Measurements from ENCODE around the gene TWF2. TPM values are rescaled to one million over a fixed set of nuclear protein-coding genes. Genes with fewer than 3 reads are reported as not detected.

The TWF2 gene
- total RNA-seq, 1 experiment from 2014 or later, result 136 TPM

DNA sequence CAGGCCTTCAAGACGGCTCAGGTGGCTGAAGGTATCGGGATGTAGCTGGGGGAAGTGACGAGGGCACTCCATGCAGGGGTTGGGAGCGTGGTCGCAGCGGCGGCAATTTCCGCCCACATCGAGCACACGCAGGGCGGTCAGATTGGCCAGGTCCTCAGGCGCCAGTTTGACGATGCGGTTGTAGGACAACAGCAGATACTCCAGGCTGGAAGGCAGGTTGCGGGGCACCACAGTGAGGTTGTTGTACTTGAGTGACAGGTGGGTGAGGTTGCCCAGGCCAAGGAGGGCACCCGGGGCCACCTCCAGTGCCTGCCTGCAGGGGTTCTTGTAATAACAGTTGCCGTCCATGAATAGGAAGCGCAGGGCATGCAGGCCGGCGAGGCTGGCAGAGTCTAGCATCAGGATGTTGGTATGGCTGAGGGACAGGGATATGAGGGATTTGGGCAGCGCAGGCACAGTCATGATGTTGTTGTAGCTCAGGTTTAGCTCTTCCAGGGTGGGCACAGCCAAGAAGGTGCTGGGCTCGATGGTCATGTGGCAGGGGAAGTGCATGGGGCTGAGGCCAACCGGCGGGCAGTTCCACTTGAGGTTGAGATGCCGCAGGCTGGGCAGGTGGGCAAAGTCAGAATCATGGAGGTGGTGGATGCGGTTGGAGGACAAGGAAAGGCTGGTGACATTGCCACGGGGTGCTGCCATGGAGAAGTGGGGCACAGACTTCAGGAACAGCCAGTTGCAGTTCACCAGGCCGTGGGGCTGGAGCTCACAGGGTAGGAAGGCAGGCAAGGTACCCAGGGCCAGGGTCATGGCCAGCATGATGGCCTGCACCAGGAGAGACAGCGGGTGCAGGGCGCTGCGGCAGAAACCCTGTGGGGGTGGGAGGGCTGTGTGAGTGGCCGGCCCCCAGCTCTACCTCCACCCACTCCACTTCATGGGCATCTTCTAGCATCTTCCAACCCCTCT is 15.2 kb downstream of the TWF2 start:
- no peak for DNase-seq (ENCODE audit: low read depth)

DNA sequence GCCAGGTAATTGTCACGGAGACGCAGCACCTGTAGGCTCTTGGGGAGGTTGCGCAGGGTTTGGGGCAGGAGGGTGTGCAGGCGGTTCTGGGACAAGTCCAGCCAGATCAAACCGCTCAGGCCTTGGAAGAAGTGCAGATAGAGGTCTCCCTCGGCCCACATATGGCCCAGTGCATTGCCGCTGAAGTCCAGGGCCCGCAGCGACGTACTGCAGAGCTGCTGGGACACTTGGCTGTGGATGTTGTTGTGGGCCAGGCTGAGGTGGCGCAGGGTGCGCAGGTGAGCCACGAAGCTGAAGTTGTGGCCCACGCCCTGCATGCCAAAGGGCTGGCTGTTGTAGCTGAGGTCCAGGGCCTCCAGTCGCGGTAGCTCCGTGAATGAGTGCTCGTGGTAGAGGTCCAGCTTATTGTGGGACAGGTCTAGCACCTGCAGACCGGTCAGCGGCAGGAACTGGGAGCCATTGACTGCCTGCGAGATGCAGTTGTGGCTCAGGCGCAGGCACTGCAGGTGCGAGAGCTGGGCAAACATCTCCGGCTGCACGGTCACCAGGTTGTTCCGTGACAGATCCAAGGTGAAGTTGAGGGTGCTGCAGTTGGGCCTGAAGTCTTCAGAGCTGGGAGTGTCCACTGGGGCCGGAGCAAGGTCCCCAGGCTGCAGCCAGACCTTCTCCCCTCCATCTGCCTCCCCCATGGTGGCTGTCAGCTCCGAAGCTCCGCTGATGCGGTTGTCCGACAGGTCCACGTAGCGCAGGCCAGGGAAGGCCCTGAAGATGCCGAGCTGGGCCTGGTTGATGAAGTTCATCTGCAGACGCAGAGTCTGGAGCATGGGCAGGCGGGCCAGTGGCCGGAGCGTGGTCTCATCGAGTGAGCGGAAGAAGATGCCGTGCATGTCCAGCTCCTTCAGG is 16.4 kb downstream of the TWF2 start:
- no peak for DNase-seq (ENCODE audit: low read depth)

DNA sequence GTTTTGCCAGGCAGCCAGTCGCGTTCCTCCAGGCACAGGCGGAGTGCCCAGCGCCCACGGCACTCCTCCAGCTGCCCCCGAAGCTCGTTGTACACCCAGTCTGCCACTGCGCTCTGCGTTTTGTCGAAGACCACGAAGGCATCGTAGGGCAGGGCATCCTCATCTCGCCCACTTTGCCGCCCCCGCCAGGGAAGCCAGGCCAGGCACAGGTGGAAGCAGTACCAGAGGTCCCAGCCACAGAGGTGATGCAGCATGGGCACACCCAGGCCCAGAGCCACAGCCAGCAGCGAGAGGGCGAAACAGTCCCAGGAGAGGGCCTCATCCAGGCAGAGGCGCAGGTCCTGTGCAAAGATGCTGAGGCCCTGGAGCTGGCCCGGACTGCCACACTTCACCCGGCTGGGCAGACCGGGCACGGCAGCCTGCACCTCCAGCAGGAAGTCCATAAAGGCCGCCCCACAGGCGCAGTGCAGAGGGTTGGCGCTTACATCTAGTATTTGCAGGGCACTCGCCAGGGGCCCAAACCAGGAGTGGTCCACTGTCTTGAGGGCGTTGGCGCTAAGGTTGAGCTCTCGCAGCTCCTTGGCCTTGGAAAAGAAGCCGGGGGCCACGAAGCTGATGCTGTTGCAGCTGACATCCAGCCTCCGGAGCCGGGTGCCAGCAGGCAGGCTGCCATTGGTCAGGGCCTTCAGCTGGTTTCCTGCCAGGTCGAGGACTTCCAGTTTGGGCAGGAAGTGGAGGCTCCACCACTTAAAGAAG is 17.2 kb downstream of the TWF2 start:
- no peak for DNase-seq (ENCODE audit: low read depth)

DNA sequence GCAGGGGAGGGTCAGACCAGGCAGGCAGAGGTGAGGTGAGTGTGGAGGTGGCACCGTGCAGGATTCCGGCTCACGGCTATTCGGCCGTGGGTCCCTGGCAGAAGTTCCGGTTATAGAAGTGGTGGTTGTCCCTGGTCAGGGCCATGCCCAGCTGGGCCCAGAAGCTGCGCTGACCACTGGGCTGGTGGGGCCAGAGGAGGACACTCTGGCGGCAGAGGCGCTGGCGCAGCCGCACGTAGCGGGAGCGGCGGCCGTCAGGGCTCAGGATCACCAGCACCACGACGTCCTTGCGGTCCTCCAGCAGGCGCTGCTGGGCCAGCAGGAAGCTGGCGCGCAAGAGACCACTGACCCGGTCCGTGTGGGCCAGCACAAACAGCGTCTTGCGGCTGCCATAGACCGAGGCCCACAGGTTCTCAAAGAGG is 17.8 kb downstream of the TWF2 start:
- no peak for DNase-seq (ENCODE audit: low read depth)

DNA sequence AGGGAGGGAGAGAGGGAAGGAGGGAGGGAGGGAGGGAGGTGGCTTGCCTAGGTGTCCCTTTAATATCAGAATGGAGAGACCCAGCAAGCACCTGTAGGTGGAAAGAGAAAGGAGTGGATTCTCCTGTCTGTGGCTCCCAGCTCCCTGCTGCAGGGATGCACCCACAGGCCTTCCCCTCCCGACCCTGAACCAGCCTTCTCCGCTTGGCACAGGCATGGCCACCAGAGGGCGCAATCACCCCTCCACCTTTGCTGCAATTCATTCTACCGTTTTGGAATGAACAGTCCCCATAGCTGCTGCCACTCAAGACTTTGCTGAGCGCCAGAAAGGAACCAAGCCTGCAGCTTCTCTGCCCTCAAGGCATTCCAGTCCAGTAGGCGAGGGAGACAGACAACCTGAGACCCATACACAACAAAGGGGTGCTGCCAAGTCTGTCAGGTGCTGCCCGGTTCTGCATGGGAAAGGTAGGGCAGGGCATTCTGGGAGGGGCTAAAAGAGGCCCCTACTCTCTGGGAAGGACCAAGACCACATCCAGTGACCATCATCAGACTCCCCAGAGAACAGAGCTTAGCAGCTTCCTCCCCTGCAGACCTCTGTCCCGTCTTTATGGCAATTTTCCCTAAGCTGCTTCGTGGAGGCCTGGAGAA is 18.5 kb downstream of the TWF2 start:
- peak; percentile 64 for DNase-seq (ENCODE audit: low read depth)

DNA sequence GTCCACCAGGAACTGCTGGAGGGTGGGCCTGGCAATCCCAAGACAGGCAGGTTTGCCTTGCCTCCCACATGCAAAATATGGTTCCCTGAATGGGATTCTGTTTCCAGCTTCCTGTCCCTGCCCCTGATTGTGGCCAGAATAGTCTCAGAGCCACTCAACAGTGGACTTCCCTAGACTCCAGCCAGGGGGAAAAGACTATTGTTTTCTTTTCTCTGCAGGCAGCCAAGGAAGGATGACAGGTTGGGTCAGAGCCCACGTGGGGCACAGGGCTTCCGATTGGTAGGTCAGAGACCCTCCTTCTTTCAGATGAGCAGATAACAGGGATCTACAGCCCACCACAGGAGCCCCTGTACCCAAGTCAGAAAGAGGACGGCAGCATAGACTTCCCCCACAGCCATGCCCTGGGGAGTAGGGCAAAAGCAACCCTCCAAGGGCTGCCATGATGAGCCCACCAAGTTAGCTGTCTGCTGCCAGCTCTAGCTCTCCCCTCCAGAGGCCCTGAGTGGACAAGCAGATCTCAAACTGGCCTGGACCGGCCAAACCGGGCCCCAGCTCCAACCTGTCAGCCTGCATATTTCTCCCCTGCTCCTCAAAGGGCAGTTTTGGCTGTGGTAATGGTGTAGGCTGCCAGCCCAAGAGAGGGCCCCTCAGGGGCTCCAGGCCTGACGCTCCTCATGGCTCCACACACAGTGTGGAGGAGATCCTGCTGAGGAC is 19.9 kb downstream of the TWF2 start:
- DNase-seq (ENCODE audit: low read depth), result no peak

DNA sequence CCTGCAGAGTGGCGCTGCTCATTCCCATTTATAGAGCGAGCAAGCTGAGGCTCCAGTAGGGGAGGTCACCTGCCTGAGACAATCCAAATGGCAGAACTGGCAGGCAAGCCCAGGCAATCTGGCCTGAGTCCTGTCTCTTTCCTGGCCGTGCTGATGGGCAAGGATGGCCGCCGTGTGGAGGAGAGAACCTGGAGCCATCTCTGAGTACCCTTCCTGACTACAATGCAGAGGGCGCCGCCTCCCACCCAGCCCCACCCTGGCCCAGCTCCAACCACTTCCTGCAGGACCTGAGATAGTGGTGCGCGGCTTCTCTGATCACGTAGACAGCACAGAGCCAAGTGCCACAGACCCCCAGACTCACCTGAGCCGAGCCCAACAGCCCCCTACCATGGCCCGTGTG is 20.5 kb downstream of the TWF2 start:
- DNase-seq (ENCODE audit: low read depth), result no peak

DNA sequence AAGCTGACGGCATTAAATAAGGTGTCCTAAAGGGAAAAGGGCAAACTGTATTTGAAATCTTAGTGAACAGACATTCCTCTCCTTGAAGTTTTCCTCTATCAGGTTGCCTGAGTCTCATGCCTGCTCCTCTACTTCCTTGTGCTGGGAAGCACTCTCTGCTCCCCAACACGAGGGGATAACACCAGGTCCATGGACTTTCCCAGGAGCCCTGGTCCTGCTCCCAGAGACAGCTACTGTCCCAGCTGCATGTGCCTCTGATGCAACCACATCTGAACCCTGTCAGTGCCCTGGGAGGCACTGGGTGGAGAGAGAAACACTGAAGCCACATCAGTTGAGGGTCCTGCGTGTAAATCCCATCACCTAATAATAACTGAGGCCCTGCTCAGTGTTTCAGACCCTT is 20.9 kb downstream of the TWF2 start:
- no peak for DNase-seq (ENCODE audit: low read depth)

DNA sequence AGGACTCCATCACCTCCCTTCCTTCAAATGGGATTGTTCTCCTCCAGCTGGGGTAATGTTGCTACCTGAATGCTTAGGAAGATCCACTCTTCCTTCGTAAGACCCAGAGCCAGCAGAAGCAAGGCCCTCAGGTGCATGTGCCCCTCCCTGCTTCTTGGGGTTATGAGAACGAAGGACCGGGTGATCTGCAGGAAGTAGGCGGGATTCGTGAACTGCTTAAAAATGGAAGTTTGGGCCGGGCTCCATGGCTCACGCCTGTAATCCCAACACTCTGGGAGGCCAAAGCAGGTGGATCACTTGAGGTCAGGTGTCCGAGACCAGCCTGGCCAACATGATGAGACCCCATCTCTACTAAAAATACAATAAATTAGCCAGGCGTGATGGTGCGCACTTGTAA is 21.6 kb downstream of the TWF2 start:
- no peak for DNase-seq (ENCODE audit: low read depth)

DNA sequence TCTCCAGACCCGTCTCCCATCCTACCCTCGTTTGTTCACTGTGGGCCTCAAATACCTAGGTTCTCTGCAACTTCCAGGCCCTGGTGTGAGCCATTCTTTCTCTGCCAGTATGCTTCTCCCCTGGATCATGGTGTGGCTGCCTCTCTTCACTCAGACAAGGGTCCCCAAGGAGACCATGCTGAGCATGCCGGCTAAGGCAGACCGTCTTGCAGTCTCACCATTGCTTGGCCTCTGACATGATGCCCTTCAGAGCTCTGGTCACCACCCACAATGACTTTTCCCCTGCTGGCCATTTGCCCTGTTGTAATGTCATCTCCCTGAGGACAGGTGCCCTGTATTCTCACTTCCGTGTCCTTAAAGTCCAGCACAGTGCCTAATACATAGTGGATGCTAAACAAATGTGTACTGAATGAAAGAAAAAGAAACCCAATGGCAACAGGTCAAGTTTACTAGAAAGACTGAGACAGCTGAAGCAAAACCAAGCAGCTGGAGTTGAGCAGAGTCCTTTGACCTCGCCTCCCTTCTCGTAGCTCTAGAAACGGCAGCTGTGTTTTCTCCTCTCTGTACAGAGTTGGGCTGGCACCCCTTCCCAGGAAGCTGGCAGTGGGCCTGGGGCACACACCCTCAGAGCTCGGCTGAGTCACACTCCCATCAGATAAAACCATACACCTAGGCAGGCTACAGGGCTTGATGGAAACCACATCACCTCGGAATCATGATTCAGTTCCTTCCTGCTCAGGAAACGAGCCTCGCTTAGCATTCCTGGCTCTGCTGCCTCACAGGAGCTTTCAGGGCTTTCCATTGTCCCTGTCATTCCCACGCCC is 22.2 kb downstream of the TWF2 start:
- peak; percentile 98 for DNase-seq (ENCODE audit: low read depth)

DNA sequence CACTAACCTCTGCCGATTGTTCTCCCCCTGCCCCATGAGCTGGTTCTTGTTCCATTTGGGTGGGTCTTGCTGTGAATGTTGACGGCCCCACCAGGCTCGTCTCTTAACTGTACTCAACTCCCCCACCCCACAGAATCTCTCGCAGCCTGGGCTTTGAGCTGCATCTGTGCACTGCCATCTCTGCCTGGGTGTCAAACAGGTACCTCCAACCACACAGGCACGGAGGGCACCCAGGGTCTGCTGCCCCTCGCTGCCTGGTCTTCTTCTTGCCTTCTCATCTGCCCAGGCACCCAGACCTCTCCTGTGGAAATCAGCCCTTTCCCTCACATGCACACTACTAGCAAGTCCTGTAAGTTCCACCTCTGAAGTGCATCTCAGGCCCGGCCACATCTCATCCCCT is 23.6 kb downstream of the TWF2 start:
- no peak for DNase-seq (ENCODE audit: low read depth)

DNA sequence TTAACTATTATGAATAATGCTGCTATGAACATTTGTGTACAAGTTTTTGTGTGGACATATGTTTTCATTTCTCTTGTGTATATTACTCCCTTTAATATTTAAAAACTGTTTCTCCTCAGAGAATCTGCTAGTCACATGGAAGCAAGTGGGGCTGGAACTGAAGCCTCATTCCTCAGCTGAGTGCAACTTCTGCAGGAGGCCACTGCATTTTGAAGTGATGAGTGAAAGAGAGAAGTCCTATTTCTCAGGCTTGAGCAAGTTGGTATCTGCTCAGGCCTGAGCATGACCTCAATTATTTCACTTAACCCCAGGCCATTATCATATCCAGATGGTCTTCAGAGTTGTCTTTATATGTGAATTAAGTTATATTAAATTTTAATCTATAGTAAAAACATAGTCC is 25.1 kb downstream of the TWF2 start:
- DNase-seq (ENCODE audit: low read depth), result no peak

DNA sequence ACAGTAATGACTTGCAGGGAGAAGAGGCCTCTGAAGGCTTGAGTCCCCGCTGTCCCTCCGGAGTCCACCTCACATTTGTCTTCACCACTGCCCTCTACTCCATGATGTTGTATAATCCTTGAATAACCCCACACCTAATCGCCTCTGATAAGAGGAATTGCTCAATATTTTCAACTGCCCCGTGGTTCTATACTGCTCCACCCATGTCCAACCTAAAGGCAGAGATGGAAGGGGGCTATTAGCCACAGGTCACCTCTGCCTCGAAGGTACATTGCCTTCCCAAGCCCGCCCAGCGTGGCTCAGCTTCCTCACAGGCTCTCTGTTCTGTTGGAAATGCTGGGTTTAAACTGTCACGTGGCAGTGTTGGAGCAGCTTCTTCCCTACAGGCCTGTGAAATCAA is 26.0 kb downstream of the TWF2 start:
- no peak for DNase-seq (ENCODE audit: low read depth)

DNA sequence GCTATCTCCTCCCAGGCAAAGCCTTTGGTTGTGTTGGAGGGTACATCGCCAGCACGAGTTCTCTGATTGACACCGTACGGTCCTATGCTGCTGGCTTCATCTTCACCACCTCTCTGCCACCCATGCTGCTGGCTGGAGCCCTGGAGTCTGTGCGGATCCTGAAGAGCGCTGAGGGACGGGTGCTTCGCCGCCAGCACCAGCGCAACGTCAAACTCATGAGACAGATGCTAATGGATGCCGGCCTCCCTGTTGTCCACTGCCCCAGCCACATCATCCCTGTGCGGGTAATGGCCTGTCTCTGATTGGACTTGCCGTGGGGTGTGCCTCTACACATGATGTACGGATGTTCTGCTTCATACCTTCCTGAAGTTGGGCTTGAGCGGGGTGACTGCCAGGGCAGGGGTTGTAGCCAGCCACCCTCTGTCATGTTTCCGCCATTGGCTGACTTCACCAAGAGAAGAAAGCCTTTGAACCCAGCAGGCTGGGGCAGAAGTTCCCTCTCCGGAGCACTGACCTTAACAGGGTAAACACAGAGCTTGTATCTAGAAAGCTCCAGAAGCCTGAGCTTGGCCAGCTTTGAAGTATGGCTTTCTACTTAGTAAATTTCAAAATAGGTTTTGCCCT is 27.6 kb downstream of the TWF2 start:
- DNase-seq (ENCODE audit: low read depth), result no peak

DNA sequence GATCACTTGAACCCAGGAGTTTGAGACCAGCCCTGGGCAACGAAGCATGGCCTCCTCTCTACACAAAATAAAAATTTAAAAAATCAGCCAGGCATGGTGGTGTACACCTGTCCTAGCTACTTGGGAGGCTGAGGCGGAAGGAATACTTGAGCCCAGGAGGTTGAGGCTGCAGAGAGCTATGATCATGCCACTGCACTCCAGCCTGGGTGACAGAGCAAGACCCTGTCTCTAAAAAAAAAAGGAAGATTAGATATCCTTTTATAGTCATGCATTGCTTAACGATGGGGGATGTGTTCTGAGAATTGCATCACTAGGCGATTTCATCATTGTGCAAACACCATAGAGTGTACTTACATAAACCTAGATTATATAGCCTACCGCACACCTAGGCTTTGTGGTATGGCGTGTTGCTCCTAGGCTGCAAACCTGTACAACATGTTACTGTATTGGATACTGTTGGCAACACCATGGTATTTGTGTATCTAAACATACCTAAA is 28.4 kb downstream of the TWF2 start:
- no peak for DNase-seq (ENCODE audit: low read depth)

DNA sequence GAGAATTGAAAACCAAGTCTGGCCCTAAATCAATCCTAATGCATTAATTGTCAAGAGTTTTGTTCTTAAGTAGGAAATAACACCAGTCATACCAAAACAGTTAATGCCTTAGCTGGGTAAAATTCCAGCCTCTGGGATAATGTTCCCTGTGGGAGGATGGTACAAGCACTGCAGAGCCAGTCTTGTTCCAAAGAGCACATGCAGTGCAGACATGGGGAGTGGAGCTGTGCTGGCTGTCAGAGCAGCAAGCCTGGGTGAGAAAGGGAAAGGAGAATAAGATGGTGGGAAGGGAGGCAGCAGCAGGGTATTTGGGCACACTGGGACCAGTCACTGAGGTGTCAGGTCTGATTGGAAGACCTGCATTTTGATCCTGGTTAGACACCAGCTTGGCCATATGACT is 28.9 kb downstream of the TWF2 start:
- no peak for DNase-seq (ENCODE audit: low read depth)

DNA sequence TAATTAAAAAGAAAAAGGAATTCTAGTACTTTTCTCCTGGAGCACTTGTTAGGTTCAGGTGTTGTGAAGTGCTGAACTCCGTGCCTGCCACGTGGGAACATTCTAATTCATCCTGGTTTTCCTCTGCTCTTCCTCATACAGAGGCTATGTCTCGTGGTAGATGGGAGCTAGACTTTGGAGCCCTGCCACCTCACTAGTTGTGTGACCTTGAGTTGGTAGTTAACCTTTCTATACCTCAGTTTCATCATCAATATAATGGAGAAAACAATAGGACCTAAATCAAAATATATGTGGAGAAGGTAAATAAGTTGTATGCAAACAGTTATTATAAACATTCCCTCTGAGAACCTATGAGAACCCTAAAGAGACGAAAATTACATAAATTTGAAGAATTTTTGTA is 30.4 kb downstream of the TWF2 start:
- DNase-seq (ENCODE audit: low read depth), result no peak

DNA sequence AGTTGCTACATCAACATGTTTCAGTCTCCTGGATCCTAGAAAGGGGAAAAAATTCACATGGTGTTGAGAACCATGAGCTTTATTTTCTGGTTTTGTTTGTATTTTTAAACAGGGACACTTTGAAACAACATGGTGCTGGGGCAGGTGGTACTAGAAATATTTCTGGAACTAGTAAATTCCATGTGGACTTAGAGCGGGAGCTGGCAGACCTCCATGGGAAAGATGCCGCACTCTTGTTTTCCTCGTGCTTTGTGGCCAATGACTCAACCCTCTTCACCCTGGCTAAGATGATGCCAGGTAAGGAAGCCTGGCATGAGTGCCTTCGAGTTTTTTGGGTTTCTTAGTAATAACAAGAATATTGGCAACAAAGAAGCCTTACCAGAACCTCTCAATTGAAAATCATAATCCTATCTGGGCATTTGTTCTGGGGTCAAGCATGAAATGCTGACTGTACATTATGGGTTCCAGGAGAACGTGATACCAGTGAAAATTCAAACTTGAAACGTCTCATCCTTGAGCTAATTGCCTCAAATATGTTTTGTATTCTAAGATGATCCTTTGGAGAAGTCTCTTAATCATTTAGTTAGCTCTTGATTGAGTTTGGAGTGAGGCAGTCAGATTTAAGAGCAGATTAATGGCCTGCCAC is 33.1 kb downstream of the TWF2 start:
- peak; percentile 50 for DNase-seq (ENCODE audit: low read depth)
